Measurements from ENCODE around the gene CHMP4A.

The CHMP4A gene

DNA sequence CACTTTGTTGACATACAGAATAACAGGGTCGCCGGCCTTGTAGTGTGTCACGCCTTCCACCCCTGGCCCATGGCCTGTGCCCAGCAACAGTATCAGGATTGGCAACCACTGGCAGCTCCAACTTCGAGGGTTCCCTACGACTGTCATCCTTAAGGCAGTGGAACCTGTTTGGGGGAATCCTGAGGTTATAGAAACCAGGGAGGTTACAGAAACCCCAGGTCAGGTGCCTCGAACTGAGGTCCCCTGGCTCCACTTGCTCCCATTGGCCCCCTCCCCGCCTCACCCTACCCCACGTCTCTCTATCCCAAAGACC lies 18.5 kb downstream of the CHMP4A start:
- no peak for DNase-seq

DNA sequence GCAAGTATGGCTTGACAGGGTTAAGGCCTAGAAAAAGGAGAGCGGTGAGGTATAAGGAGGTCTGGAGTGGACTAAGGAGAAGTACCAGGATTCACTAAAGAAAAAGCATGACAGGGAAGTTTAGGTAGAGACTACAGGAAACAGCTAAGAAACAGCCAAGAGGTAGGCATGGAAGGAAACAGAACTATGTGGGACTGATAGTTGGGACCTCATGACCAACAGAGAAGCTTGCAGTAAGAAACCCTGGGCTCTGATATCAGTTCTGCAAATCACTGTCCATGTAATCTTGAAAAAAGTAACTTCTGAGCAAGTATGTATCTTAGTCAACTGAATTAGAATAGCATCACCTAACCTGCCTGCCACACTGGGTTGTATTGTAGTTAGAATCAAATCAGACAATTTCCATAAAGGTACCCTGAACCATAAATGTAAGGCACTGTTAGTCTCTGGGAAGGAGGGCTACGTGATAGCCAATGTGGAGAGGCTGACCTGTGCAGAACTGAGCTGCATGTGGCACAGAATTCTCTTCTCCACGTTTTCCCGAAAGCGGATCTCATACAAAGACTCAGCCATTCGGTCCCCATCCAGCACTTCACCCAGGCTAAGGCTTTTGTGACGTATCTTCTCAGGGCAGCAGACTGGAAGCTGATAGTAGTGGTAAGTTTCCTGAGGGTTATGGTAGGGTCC lies 19.0 kb downstream of the CHMP4A start:
- DNase-seq = no peak

DNA sequence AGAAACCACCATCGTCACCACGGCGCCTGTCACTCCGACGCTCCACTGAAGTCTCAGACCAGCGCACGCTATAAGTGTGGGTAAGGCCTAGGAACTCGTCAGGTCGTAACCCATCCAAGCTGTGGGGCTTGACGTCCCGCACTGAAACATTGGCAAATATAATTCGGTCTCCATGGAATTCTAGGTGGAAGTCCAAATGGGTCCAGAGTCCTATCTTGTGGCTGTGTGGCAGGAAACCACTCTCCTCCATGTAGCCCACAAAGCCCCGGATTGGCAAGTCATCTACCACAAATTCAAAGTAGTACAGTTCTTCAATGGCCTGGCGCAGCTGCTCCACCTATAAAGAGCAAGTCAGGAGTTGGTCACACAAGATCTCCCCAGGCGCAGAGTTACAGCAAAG lies 20.4 kb downstream of the CHMP4A start:
- DNase-seq = no peak

DNA sequence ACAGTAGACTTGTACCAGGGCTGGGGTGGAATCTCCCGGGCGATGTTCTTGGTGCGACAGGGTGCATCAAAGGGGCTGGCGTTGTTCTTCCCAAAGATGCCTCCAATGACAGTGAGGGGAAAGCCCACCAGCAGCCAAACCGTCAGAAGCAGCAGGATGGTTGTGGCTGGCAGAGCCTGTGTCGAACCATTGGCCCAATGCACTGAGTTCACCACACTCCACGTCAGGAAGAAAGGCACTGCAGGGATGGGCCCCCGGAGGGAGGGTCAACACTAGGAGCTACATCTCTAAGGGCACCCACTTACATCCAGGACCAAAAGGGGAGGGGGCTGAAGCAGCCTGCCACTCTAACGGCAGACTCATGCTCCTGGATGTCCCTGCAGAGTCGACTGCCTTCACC lies 22.9 kb downstream of the CHMP4A start:
- DNase-seq = no peak

DNA sequence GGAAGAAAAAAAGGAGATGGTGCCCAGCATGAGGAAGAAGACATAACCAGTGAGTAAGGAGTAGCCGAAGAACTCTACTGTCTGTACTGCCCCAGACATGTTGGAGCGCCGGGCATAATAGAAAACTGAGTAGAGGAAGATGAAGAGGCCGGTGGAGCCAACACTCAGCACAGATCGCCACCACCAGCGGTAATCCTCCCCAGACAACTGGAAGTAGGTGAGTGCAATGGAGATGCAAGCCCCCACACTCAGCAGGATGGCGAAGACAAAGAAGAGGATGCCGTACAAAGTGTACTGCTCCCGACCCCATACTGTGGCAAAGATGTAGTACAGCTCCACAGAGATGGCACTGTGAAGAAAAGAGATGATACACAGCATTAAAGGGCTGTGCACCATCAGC lies 23.8 kb downstream of the CHMP4A start:
- DNase-seq = no peak

DNA sequence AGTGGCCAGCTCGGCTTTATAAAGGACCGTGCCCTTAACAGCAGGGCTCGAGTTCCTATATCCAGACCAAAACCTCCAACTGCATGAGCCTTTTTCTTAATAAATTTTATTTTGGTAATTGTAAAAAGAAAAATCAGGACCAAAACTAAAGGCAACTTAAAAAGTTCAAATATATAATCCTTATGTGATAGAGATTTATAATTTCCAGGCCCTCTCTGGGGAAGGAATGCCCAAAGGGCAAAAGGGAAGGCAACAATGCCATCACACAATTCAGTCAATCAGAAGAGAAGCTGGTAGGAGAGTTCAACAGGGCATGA lies 24.3 kb downstream of the CHMP4A start:
- DNase-seq = no peak

DNA sequence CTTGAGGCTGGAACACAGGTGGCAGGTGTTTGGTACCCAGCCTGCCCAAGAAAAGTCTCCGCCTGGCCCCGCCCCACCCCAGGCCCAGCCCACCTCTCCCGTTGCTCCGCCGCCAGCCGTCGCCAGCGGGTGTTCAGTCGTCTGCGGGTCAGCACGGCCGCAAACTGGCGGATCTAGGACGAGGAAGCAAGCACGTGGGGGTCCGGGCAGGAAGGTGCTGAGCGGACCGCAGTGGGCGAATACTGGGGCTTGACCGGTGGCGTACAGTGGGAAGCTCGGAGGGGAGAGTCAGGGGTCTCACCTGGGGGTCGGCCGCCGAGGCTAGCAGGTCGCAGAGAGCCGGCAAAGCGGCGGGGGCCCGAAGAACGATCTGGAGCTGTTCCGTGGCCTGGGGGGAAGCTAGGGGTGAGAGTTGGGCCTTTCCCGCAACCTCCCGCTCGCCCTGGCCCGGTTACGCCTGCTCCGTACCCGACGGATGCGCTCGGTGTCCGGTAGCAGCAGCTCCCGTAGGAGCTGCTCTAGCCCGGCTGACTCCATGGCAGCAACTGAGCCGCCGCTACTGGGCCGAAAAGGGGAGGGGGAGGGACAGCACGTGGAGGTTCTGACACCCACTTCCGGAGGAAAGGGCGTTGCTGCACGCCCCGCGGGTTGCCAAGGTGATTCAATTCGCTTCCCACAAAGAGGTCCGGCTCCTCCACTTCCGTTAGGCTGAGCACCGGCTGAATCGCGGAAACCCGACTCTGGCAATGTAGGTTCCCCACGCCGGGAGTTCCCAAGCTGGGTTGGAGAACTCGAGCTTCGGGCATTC lies 24.8 kb downstream of the CHMP4A start, which contains the start of gene IPO4:
IPO4 (minus strand) TSS at position 566 of the 808 bp plus-strand sequence; CDS start at position 537, 29 bp downstream.
- DNase-seq = peak; percentile 39

DNA sequence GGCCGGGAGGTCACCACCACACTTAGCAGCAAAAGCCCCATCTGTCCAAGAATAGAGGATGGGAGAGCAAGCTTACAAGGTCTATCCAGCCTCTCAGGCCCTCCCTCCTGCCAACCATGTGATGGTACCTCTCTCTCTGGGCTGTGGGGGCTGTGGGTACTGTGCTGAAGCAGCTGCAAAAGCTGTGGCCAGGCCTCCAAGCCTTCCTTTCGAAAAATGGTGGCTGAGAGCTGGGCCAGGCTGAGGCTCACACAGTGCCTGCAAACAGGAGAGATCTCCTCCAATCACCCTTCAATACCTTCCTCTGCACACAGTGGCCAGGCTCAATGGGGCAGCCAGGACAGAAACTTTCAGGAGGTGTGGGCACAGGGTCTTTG lies 25.8 kb downstream of the CHMP4A start:
- no peak for DNase-seq

DNA sequence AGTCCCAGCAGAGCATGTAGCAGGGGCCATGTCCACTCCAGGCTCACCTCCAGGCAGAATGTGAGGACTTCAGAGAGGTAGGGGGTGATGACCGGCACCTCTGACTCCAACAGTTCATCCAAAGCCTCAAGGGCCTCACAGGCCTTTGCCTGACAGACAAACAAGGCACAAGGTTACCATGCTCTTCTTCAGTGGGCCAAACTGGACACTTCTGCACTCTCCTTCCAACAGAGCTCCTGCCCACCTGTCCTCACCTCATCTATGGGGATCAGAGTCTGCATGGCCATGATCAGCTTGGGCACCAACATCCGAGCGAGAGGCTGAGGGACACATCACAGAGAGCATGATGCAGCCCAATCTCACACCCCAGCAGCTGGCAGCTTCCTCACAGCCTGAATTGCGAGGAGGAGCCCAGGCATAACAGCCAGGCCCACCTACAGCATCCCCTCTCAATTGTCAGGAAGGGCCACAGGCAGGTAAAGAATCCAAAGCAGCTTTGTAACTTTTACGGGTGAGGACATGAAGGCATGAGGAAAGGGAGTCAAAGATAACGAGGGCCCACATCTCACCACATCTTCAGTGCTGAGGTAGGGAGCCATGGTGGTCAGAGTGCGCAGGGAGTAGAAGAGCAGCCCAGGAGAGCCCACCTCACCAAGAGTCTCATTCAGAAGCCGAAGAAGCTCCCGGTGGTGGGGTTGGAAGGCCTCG lies 26.3 kb downstream of the CHMP4A start:
- DNase-seq = no peak

DNA sequence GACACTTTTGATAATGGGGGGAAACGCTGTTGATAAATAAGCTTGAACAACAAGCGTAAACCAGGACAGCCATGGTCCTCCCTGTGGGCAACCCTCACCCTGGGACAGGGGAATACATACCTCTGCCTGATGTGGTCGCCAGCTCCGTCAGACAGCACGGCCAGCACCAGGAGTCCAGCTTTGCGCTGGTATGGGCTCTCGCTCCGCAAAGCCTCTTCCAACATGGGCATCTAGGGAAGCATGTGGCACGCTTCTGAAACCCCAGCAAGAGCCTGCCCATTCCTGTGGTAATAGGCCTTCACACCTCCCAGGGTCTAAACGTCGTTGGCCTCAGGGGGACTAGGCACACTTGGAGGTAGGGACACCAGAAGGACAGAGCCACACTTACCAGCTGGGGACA lies 27.5 kb downstream of the CHMP4A start:
- no peak for DNase-seq

DNA sequence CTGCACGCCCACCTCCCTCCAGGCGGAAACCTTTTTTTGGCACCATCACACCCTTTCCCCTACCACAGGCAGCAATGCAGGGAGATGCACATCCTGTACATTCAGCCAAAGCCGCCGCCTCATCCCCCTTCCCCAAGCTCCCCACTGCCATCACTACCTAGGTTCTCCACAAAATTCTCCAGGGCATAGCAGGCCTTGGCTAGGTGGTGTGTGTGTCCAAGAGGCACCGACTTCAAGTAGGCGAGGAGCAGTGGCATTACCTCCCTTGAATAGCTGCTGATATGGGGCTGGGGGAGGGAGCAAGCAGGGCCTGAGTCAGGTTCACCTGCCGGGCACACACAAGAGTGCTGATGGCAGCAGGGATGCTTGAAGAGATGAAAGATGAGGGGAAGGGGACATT lies 28.3 kb downstream of the CHMP4A start:
- DNase-seq = no peak

DNA sequence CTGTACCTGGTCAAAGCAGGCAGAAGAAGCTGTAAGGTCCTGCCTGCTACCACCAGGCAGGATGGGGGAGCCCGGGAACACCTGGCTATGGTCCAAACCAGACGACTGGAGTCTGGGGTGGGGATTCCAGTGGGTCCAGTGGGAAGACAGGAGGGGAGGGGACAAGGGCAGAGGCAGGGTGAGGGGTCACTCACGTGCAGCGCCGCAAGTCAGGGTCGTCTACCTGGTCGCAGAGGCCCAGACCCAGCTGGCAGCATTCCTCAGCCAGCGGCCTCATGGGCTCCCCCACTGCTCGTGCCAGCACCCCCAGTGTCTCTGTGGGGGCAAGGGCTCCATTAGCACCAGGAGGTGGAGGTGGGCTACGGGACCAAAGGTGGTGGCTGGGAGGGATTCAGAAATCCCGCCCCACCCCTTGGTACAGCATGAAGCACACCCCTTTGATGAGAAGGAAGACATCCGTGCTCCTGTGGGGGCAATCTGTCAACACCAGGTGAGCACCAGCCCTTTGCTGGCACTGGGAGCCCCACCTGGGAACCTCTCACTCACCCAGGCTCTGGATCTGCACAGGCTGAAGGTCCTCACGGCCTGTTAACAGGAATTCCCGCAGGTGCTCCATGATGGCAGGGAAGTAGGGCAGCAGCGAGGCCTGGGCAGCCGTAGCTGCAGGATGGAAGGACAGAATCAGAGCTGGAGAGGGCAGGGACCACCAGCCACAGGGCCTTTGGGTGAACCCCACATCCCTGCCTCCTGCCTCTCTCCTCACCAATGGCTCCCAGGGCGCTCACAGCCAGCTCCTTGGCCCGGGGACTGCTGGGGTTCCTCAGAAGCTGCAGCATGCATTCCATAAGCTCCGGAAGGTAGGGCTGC lies 29.0 kb downstream of the CHMP4A start:
- DNase-seq = no peak

DNA sequence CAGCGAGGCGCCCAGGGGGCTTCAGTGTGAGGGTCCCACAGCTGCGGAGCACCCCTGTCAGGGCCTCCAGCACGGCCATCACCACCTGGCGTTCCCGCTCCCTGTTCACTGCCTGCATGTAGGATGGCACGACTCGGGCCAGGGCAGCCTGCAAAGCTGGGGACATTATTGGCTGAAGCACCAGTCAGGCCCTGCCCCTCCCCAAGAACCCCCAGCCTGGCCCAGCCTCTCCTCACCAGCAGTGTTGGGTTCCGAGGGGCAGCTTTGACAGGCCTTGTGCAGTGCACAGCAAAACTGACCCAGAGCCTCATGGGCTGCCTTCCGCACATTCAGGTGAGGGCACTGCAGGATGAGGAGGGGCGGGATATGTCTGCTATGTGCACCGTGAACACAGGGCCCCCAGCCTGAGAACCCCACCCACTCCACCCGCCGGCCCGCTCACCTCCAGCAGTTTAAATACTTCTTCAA lies 30.2 kb downstream of the CHMP4A start:
- no peak for DNase-seq

DNA sequence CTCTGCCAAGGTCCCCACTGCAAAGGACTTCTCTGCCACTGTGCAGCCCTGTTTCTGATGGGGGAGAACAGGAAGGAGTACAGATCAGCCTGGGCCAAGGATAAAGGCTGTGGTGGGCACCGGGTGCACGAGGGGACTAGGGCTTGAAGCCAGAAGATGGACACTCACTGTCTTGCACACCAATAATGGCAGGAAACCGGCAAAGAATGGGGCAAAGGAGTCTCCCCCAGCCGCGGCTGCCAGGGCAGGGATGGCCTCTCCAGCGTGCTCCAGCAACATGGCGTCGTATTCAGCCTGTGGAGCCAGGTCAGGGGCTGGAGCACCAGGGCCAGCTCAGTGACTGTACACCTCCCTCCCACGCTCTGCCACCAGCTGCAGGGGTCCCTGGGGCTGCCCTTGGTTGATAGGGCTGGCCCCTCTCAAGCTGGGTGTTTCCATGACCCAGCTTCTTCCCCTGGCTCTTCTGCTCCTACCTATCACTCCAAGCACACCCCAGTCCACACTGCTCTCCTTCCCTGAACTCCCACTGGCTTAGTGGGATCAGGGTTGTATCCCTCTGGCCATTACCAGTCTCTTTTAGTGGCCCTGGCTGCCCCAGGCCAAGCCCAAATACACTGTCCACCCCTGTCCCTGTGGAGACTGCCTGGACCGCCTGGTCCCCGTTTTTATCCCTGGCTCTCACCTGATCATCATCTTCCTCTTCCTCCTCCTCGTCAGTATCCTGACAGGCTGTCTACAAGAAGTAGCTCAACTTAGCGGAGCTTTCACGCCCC lies 31.0 kb downstream of the CHMP4A start:
- DNase-seq = no peak

DNA sequence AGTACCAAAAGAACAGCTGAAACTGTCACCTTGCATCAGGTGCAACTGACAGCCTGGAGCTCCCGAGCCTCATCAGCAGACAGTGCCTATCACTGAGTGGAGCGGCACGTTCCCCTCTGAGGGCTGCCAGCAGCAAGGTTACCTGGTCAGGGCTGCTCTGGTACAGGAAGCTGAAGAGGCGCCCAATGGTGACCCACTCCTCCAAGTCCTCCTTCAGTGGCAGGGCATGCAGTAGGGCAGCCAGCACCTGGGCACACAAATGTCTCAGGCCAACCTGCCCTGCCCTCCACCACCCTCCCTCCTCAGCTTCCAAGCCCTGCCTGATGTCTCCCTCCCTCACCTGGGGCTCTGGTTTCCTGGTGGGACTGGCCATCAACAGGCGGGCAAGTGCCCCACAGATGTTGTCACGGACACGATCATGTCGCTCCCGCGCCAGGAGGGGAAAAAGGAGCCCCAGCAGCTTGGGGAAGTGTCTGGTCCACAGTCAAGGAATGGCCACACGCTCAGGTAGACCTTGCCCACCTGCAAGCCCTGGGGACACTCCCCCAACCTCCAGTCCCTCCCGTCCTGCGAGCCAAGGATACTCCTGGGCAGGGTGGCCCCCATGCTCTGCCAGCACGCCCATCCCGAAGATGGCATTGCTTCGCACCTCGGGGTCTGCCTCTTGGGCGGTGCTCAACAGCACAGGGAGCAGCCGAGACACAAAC lies 31.8 kb downstream of the CHMP4A start:
- no peak for DNase-seq

DNA sequence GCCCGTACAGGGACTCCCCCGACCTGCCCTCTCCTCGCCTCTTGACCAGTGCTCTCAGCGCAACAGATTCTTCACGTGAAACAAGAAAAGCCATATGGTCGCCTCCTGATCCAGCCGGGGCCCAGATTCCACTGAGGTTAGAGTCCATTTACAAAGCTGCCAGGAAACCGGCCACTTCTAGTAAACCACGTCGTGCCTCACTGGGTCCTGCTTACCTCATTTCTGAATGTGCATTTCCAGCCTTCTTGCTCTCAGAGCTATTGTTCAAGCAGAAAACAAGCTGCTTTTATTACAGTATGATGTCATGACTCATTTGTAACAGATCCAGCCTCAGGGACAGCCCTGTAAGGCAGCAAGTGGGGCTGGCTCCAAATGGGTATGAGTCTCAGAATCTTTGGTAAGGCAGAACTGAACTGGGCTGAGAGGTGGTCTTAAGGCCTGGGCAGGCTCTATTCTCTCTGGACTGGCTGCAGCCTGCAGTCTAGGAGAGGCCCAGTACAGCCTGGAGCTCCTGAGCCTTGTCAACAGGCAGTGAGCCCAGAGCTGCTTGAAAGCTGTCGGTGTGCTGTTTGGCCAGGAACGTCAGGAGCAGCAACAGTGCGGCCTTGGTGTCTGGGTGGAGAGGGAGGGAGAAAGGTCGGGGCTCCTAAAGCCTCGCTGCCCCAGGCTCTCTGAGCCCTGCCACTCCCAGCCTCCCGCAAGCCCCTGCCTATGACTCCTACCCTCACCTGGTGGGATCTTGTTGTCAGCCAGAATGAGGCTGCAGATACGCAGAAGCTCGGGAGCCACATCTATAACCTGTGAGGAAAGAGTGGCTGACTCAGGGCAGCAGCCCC lies 33.1 kb downstream of the CHMP4A start:
- no peak for DNase-seq

DNA sequence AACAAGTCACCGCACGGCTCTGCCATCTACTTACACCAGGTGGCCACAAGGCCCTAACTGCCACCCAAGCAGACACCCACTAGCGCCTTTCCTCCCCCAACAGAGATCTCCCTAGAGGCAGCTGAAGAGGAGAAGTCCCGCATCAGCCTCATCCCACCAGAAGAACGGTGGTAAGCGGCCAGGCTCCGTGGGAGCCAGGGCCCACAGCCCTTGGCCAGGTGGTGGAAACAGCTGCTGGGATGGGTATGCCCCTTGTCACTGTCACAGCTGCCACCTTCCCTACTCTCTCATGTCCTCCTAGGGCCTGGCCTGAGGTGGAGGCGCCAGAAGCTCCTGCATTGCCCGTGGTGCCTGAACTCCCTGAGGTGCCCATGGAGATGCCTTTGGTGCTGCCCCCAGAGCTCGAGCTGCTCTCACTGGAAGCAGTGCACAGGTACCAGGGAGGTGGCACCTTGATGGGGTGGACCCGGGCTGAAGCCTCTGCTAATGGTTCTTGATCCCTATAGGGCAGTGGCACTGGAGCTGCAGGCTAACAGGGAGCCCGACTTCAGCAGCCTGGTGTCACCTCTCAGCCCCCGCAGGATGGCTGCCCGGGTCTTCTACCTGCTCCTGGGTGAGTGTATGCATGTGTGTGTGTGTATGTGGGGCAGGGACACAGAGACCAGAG lies 33.9 kb downstream of the CHMP4A start:
- DNase-seq = no peak

DNA sequence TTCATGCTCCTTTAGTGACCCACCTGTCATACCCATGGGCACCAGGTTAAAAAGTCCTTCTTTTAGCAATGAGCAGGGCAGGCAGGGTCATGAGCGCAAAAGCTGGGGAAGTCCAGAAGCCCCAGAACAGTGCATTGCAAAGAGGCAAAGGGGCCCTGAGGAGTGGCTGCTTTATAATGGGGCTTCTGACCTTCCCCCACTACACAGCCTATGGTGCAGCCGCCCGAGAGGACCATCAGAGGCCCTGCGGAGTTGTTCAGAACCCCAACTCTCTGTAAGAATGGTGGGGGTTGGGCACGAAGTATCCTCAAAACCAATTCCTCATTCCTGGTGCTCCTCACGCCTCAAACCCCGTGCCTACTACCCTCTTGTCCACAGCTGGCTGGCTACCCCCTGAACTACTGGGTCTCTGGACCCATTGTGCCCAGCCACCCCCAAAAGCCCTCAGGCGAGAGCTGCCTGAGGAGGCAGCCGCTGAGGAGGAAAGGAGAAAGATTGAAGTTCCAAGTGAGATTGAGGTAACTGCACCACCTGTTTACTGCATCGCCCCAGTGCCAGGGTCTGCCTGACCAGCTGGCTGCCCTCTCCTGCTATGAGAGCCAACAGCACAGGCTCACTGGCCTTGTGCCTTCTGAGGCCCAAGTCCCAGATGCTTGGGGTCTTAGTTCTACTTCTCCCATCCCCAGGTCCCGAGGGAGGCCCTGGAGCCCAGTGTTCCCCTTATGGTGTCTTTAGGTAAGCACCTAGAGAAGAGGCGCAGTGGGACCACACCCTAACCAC lies 34.7 kb downstream of the CHMP4A start:
- DNase-seq = no peak

DNA sequence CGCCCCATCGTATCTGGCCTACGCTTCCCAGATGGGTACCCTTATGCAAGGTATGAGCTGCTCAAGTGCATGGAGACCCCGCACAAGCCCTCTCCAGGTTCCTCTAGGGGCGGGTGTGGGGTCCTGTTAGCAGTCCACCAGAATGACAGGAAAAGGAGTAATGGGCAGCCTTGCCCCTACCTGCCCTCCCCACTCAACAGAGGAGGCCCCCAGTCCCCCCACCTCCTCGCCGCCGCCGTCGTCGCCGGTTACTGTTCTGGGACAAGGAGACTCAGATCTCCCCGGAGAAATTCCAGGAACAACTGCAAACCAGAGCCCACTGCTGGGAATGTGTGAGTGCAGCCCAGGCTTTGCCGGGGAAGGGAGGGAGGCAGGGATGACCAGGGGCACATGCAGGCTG lies 35.4 kb downstream of the CHMP4A start:
- DNase-seq = no peak
